Uterus (tissue), 2 donors: Measurements from ENCODE around the gene STT3B.

Source experiments
- POLR2A ChIP-seq, 2 donors: fragments of 450-650 bp; IDR thresholded peaks; one replicate each; pipeline ENCODE4 v1.6.1; 2016; ENCODE audit warnings: antibody characterized with exemption in 2 of 2, mild to moderate bottlenecking in 1 of 2, moderate library complexity in 1 of 2
- TF ChIP-seq, protein P1 (sequence below), 4 experiments: fragments of 200-600 bp in 2 of 4; fragments of 450-650 bp in 2 of 4; sonication (generic) in 2 of 4; IDR thresholded peaks; one replicate each; pipeline ENCODE4 v1.5.1; 2016 to 2019; ENCODE audit warnings: antibody characterized with exemption in 4 of 4, mild to moderate bottlenecking in 2 of 4, moderate library complexity in 1 of 4

DNA sequence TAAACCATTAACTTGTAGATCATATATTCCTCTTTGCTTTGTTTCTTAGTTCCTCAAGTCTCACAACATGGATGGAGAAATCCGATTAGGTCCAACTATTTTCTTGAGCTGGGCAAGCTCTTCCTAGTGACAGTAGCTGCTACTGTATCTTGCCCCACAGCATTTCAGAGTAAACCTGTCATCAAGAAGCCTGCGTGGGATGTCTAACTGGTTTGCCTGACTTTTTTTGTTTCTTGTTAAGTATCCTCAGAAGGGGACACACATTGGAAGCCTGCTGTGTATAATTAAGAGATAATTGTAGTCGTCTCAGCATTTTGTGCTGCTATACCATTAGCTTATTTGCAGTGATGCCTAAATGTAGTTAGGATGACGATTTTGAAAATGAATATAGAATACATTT, 29.3 kb upstream of the STT3B start:
- TF ChIP-seq, protein P1, sequence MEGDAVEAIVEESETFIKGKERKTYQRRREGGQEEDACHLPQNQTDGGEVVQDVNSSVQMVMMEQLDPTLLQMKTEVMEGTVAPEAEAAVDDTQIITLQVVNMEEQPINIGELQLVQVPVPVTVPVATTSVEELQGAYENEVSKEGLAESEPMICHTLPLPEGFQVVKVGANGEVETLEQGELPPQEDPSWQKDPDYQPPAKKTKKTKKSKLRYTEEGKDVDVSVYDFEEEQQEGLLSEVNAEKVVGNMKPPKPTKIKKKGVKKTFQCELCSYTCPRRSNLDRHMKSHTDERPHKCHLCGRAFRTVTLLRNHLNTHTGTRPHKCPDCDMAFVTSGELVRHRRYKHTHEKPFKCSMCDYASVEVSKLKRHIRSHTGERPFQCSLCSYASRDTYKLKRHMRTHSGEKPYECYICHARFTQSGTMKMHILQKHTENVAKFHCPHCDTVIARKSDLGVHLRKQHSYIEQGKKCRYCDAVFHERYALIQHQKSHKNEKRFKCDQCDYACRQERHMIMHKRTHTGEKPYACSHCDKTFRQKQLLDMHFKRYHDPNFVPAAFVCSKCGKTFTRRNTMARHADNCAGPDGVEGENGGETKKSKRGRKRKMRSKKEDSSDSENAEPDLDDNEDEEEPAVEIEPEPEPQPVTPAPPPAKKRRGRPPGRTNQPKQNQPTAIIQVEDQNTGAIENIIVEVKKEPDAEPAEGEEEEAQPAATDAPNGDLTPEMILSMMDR (IDR thresholded peaks at IDR 0.05), result no peak
- TF ChIP-seq POLR2A (IDR thresholded peaks at IDR 0.05), result no peak
